ENCODE results near the gene USH2A. TPM values are rescaled to one million over a fixed set of nuclear protein-coding genes. Genes with fewer than 3 reads are reported as not detected.

Gene USH2A
- total RNA-seq, 1 donor from 2014 or later, result not detected

GRCh38 chr1:215794156-215794555 is 629.1 kb downstream of the USH2A start:
- TF ChIP-seq, protein P1, sequence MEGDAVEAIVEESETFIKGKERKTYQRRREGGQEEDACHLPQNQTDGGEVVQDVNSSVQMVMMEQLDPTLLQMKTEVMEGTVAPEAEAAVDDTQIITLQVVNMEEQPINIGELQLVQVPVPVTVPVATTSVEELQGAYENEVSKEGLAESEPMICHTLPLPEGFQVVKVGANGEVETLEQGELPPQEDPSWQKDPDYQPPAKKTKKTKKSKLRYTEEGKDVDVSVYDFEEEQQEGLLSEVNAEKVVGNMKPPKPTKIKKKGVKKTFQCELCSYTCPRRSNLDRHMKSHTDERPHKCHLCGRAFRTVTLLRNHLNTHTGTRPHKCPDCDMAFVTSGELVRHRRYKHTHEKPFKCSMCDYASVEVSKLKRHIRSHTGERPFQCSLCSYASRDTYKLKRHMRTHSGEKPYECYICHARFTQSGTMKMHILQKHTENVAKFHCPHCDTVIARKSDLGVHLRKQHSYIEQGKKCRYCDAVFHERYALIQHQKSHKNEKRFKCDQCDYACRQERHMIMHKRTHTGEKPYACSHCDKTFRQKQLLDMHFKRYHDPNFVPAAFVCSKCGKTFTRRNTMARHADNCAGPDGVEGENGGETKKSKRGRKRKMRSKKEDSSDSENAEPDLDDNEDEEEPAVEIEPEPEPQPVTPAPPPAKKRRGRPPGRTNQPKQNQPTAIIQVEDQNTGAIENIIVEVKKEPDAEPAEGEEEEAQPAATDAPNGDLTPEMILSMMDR (IDR thresholded peaks at IDR 0.05), result no peak
- intact Hi-C loops (cut with DNase I), result no loop called here
- DNase-seq, result no peak
- H3K27ac ChIP-seq, result no peak overlapping the region
- ATAC-seq, result no peak
- no peak overlapping the region for H3K4me3 ChIP-seq
- H3K4me1 ChIP-seq, result no peaks in the 10 kb centered on the region
- H3K9me3 ChIP-seq, result no peaks in the 10 kb centered on the region
- no peaks in the 10 kb centered on the region for H3K27me3 ChIP-seq
- H3K36me3 ChIP-seq, result no peaks in the 10 kb centered on the region

GRCh38 chr1:215793180-215793579 is 630.1 kb downstream of the USH2A start:
- ATAC-seq (no peak), DNase-seq (no peak)
- intact Hi-C loops (cut with DNase I), result no loop called here
- Histone ChIP-seq H3K27ac (no peak overlapping the region), H3K4me3 (no peak overlapping the region), H3K36me3 (no peaks in the 10 kb centered on the region), H3K9me3 (no peaks in the 10 kb centered on the region), H3K4me1 (no peaks in the 10 kb centered on the region), H3K27me3 (no peaks in the 10 kb centered on the region)
- TF ChIP-seq, protein P1 (IDR thresholded peaks at IDR 0.05), result no peak

DNA sequence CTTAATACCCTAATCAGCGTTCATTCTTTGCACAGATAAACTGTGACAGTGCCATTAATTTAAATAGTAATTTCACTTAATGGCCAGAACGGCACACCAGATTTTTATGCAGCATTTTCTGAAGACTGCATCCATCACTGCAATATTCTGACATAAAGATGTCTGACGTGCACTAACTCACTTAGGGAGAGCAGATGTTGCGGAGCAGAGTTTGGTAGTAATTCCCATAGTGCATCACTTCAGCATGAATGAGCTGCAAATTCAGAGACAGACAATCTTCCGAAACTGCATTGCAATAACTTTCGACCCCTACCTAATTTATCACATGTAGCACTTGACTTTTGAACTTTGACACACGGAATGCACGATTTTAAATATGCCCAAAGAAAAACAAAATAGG is 630.8 kb downstream of the USH2A start:
- no peaks in the 10 kb centered on the region for H3K9me3 ChIP-seq
- no peak overlapping the region for H3K4me3 ChIP-seq
- H3K27ac ChIP-seq, result no peak overlapping the region
- DNase-seq (no peak), ATAC-seq (no peak)
- intact Hi-C loops (cut with DNase I), result no loop called here
- TF ChIP-seq, protein P1 (IDR thresholded peaks at IDR 0.05), result no peak
- H3K27me3 ChIP-seq, result no peaks in the 10 kb centered on the region
- H3K4me1 ChIP-seq, result no peaks in the 10 kb centered on the region
- H3K36me3 ChIP-seq, result no peaks in the 10 kb centered on the region

- H3K4me3 ChIP-seq, result no peak overlapping the region
- H3K4me1 ChIP-seq, result no peaks in the 10 kb centered on the region
- ATAC-seq (no peak), DNase-seq (no peak)
- TF ChIP-seq, protein P1 (IDR thresholded peaks at IDR 0.05), result no peak
- no peaks in the 10 kb centered on the region for H3K27me3 ChIP-seq
- intact Hi-C loops (cut with DNase I), result no loop called here
- H3K36me3 ChIP-seq, result no peaks in the 10 kb centered on the region
- H3K27ac ChIP-seq, result no peak overlapping the region
- H3K9me3 ChIP-seq, result no peaks in the 10 kb centered on the region
These were observed 633.3 kb downstream of the USH2A start for GRCh38 chr1:215789981-215790380.

DNA sequence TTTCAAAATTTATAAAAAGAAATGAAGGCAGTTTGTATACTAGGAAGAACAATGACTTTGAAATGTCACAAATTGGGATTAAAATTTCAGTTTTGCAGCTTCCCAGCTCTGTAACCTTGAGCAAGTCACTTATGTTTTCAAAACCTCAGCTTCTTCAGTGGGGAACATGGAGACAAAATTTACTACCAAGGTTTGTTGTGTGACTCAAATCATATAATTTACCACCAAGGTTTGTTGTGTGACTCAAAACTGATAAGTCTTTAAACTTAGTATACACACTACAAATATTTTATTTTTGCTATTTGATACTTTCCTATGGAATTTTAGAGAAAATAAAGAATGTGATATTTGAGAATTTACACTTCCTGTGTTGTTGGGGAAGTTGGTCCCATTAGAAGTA is 636.3 kb downstream of the USH2A start:
- Histone ChIP-seq H3K4me1 (no peaks in the 10 kb centered on the region), H3K36me3 (no peaks in the 10 kb centered on the region), H3K27ac (no peak overlapping the region), H3K4me3 (no peak overlapping the region), H3K27me3 (no peaks in the 10 kb centered on the region), H3K9me3 (no peaks in the 10 kb centered on the region)
- intact Hi-C loops (cut with DNase I), result no loop called here
- ATAC-seq (no peak), DNase-seq (no peak)
- TF ChIP-seq, protein P1 (IDR thresholded peaks at IDR 0.05), result no peak

DNA sequence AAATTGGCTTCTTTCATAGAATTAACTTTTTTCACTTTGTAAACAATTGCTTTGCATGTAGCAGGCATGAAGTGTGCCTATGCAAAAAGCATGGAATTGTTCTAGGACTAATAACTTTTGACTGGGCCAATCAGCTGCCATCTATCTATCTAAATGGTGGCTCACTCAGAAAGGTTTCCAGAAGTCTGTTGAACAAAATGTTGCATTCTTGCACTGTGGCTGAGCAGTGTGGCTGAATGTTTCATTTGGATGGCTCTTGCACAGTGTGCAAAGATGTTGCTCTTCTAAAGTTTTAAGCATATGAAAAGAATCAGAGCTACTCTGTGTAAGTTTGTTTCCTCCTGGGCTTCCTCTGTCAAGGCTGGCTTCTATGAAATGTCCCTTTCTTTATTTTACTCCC is 642.6 kb downstream of the USH2A start:
- H3K9me3 ChIP-seq, result no peaks in the 10 kb centered on the region
- intact Hi-C loops (cut with DNase I), result no loop called here
- no peak overlapping the region for H3K27ac ChIP-seq
- TF ChIP-seq, protein P1 (IDR thresholded peaks at IDR 0.05), result no peak
- H3K36me3 ChIP-seq, result no peaks in the 10 kb centered on the region
- no peak overlapping the region for H3K4me3 ChIP-seq
- H3K27me3 ChIP-seq, result no peaks in the 10 kb centered on the region
- DNase-seq (no peak), ATAC-seq (no peak)
- no peaks in the 10 kb centered on the region for H3K4me1 ChIP-seq
